ENCODE data around the gene SSTR3. TPM values are rescaled to one million over a fixed set of nuclear protein-coding genes. Genes with fewer than 3 reads are reported as not detected.

SSTR3 gene
- total and polyA plus RNA-seq, 2 of the 13 experiments (the other 11 are each of a cell fraction or from before 2014, with no cell fraction given), result 0.08 to 0.64 TPM

GRCh38 chr22:37179126-37179470 is 33.2 kb downstream of the SSTR3 start:
- peaks cover 4 to 34% of the 10 kb centered on the region in 2 experiments for H3K27me3 ChIP-seq (ENCODE audit: control insufficient read depth in 1 of 2, insufficient read depth in 2 of 2, low read length in 2 of 2)
- WGBS (ENCODE audit: low lambda C conversion rate), result under 1% methylated on average over 10 of the region's 10 CpGs
- peak; percentile 27 for ATAC-seq
- ChIA-PET CTCF (ENCODE audit: low intra/inter-chr PET ratio, low total read pairs) (no interaction called here), POLR2A (interaction anchor here (0.9 to 2.4 kb wide), 4 partner anchors 9 to 21 kb away, joined by 3 to 22 read pairs (median 10); partner anchors contain the start of gene C1QTNF6)
- BruUV-seq (replicated peaks), result no TSS peak
- in situ Hi-C loops (cut with HindIII; ENCODE audit: extremely low pct_ligation_motif_present, low pct_unique_long_range_greater_than_20kb) (no loop called here), intact Hi-C loops (cut with micrococcal nuclease; ENCODE audit: unreplicated experiment) (no loop called here)
- peak overlapping the region; percentile 57; the same call in 1 of the 2 replicates for H3K9ac ChIP-seq (ENCODE audit: insufficient read depth, low read depth, low read length)
- H3K4me3 ChIP-seq (replicated peaks in 1 of 3; ENCODE audit: insufficient read depth in 1 of 3, low read depth in 2 of 3, low read length in 3 of 3), result peak overlapping the region in 1 of 3 experiments; percentile 53; a peak in 3 of 6 replicates
- DNase-seq (ENCODE audit: low spot score), result no peak
- H4K20me1 ChIP-seq (ENCODE audit: insufficient read depth, low read length), result no peaks in the 10 kb centered on the region
- H3K9me3 ChIP-seq (ENCODE audit: low read length), result no peaks in the 10 kb centered on the region
- no peaks in the 10 kb centered on the region for H3K79me2 ChIP-seq (ENCODE audit: insufficient read depth, low read length)
- peaks cover 36% of the 10 kb centered on the region for H3K4me1 ChIP-seq (ENCODE audit: insufficient read depth, low read length)
- H3K4me2 ChIP-seq (ENCODE audit: low read depth, low read length), result peak overlapping the region; percentile 87
- H3K36me3 ChIP-seq (replicated peaks in 1 of 2; ENCODE audit: control insufficient read depth in 1 of 2, insufficient read depth in 2 of 2, low read length in 2 of 2), result no peaks in the 10 kb centered on the region
- FAIRE-seq, result no peak
- H2AFZ ChIP-seq (ENCODE audit: low read length), result no peak overlapping the region
- H3K27ac ChIP-seq (ENCODE audit: extremely low read length, insufficient read depth, low read length), result peak overlapping the region; percentile 31
- TF ChIP-seq SOX6 (IDR thresholded peaks at IDR 0.05), result no peak
- no peak for TF ChIP-seq SOX6 (CRISPR knock-in tag; IDR thresholded peaks at IDR 0.05)
- TF ChIP-seq, protein P1, sequence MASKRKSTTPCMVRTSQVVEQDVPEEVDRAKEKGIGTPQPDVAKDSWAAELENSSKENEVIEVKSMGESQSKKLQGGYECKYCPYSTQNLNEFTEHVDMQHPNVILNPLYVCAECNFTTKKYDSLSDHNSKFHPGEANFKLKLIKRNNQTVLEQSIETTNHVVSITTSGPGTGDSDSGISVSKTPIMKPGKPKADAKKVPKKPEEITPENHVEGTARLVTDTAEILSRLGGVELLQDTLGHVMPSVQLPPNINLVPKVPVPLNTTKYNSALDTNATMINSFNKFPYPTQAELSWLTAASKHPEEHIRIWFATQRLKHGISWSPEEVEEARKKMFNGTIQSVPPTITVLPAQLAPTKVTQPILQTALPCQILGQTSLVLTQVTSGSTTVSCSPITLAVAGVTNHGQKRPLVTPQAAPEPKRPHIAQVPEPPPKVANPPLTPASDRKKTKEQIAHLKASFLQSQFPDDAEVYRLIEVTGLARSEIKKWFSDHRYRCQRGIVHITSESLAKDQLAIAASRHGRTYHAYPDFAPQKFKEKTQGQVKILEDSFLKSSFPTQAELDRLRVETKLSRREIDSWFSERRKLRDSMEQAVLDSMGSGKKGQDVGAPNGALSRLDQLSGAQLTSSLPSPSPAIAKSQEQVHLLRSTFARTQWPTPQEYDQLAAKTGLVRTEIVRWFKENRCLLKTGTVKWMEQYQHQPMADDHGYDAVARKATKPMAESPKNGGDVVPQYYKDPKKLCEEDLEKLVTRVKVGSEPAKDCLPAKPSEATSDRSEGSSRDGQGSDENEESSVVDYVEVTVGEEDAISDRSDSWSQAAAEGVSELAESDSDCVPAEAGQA (IDR thresholded peaks at IDR 0.05; ENCODE audit: low read depth), result no peak
- TF ChIP-seq, protein P1 (CRISPR knock-in tag; IDR thresholded peaks at IDR 0.05; ENCODE audit: borderline replicate concordance), result no peak
- TF ChIP-seq AGO2 (optimal IDR thresholded peaks at IDR 0.05; ENCODE audit: low read depth, low read length), result no peak
- TF ChIP-seq, protein P2, sequence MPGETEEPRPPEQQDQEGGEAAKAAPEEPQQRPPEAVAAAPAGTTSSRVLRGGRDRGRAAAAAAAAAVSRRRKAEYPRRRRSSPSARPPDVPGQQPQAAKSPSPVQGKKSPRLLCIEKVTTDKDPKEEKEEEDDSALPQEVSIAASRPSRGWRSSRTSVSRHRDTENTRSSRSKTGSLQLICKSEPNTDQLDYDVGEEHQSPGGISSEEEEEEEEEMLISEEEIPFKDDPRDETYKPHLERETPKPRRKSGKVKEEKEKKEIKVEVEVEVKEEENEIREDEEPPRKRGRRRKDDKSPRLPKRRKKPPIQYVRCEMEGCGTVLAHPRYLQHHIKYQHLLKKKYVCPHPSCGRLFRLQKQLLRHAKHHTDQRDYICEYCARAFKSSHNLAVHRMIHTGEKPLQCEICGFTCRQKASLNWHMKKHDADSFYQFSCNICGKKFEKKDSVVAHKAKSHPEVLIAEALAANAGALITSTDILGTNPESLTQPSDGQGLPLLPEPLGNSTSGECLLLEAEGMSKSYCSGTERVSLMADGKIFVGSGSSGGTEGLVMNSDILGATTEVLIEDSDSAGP (CRISPR knock-in tag; IDR thresholded peaks at IDR 0.05; ENCODE audit: borderline replicate concordance), result peak; percentile 70; the same call in 1 of the 2 replicates
- TF ChIP-seq ZNF747 (CRISPR knock-in tag; IDR thresholded peaks at IDR 0.05; ENCODE audit: borderline replicate concordance), result no peak
- no peak for TF ChIP-seq ZNF430 (CRISPR knock-in tag; IDR thresholded peaks at IDR 0.05)
- TF ChIP-seq ZNF383 (CRISPR knock-in tag; IDR thresholded peaks at IDR 0.05; ENCODE audit: borderline replicate concordance), result no peak
- TF ChIP-seq ZSCAN30 (CRISPR knock-in tag; IDR thresholded peaks at IDR 0.05), result no peak
- TF ChIP-seq, protein P3, sequence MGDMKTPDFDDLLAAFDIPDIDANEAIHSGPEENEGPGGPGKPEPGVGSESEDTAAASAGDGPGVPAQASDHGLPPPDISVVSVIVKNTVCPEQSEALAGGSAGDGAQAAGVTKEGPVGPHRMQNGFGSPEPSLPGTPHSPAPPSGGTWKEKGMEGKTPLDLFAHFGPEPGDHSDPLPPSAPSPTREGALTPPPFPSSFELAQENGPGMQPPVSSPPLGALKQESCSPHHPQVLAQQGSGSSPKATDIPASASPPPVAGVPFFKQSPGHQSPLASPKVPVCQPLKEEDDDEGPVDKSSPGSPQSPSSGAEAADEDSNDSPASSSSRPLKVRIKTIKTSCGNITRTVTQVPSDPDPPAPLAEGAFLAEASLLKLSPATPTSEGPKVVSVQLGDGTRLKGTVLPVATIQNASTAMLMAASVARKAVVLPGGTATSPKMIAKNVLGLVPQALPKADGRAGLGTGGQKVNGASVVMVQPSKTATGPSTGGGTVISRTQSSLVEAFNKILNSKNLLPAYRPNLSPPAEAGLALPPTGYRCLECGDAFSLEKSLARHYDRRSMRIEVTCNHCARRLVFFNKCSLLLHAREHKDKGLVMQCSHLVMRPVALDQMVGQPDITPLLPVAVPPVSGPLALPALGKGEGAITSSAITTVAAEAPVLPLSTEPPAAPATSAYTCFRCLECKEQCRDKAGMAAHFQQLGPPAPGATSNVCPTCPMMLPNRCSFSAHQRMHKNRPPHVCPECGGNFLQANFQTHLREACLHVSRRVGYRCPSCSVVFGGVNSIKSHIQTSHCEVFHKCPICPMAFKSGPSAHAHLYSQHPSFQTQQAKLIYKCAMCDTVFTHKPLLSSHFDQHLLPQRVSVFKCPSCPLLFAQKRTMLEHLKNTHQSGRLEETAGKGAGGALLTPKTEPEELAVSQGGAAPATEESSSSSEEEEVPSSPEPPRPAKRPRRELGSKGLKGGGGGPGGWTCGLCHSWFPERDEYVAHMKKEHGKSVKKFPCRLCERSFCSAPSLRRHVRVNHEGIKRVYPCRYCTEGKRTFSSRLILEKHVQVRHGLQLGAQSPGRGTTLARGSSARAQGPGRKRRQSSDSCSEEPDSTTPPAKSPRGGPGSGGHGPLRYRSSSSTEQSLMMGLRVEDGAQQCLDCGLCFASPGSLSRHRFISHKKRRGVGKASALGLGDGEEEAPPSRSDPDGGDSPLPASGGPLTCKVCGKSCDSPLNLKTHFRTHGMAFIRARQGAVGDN (CRISPR knock-in tag; IDR thresholded peaks at IDR 0.05), result peak; percentile 8; the same call in 1 of the 2 replicates
- TF ChIP-seq NCOR1 (IDR thresholded peaks at IDR 0.05; ENCODE audit: borderline replicate concordance, low read length), result 0 out of 2 replicates have a peak, but pooled peaks have one; percentile 10
